ENCODE data around the gene PLRG1. TPM values are rescaled to one million over a fixed set of nuclear protein-coding genes. Genes with fewer than 3 reads are reported as not detected.
"Not testable (repeated sequence)": the region's sequence is repeated elsewhere in the genome, so short reads cannot be mapped to it uniquely, and the experiment has no call there.

Gene PLRG1
- total RNA-seq, 2 experiments from 2014 or later = 41.7 to 104 TPM

- POLR2A ChIA-PET = interaction anchor here (0.6 to 1.3 kb wide), 4 partner anchors 7 to 1415 kb away, joined by 3 to 7 read pairs (median 4); no protein-coding TSS in a partner anchor
- no TSS peak for BruUV-seq (replicated peaks)
- TF ChIP-seq CTCF (conservative IDR thresholded peaks at IDR 0.05; ENCODE audit: low read length) (no peak), EZH2phosphoT487 (IDR thresholded peaks at IDR 0.05; ENCODE audit: borderline replicate concordance, low read depth, low read length) (no peak)
These were observed 45.6 kb upstream of the PLRG1 start for GRCh38 chr4:154595807-154596206.

GRCh38 chr4:154594343-154594742 lies 44.1 kb upstream of the PLRG1 start:
- CTCF ChIA-PET (ENCODE audit: unreplicated experiment); H3K9me3 ChIP-seq (ENCODE audit: low read length); BruUV-seq (replicated peaks): not testable (repeated sequence)

More at GRCh38 chr4:154595807-154596206, 45.6 kb upstream of the PLRG1 start:
- Histone ChIP-seq H3K27ac (ENCODE audit: low read depth, low read length, poor library complexity, severe bottlenecking) (no peak overlapping the region), H4K20me1 (ENCODE audit: insufficient read depth, low read length) (no peaks in the 10 kb centered on the region), H2AFZ (ENCODE audit: low read length) (no peak overlapping the region), H3K9me3 (ENCODE audit: low read length) (no peaks in the 10 kb centered on the region), H3K79me2 (ENCODE audit: insufficient read depth, low read depth, low read length) (no peaks in the 10 kb centered on the region), H3K4me2 (ENCODE audit: low read length) (no peak overlapping the region), H3K36me3 (ENCODE audit: insufficient read depth, low read length) (no peaks in the 10 kb centered on the region), H3K4me1 (ENCODE audit: insufficient read depth, low read length, poor library complexity, severe bottlenecking) (no peaks in the 10 kb centered on the region), H3K9me2 (ENCODE audit: insufficient read depth, low read length) (no peaks in the 10 kb centered on the region), H3K4me3 (ENCODE audit: low read depth, low read length, poor library complexity, severe bottlenecking) (no peak overlapping the region)
- no peak for DNase-seq (ENCODE audit: low spot score)
- intact Hi-C loops (cut with micrococcal nuclease; ENCODE audit: unreplicated experiment) = no loop called here
- CTCF ChIA-PET (ENCODE audit: unreplicated experiment) = no interaction called here

GRCh38 chr4:154593868-154594267 lies 43.7 kb upstream of the PLRG1 start:
- ChIA-PET POLR2A (interaction anchor here (0.7 to 1.4 kb wide), 4 partner anchors 8 to 274 kb away, joined by 3 to 4 read pairs (median 3); no protein-coding TSS in a partner anchor), CTCF (ENCODE audit: unreplicated experiment) (no interaction called here)
- Histone ChIP-seq H2AFZ (ENCODE audit: low read length) (no peak overlapping the region), H3K9me3 (ENCODE audit: low read length) (no peaks in the 10 kb centered on the region), H3K27ac (ENCODE audit: low read depth, low read length, poor library complexity, severe bottlenecking) (no peak overlapping the region), H3K79me2 (ENCODE audit: insufficient read depth, low read depth, low read length) (no peaks in the 10 kb centered on the region), H3K4me1 (ENCODE audit: insufficient read depth, low read length, poor library complexity, severe bottlenecking) (no peaks in the 10 kb centered on the region), H4K20me1 (ENCODE audit: insufficient read depth, low read length) (no peaks in the 10 kb centered on the region), H3K4me2 (ENCODE audit: low read length) (no peak overlapping the region), H3K9me2 (ENCODE audit: insufficient read depth, low read length) (no peaks in the 10 kb centered on the region), H3K36me3 (ENCODE audit: insufficient read depth, low read length) (no peaks in the 10 kb centered on the region), H3K4me3 (ENCODE audit: low read depth, low read length, poor library complexity, severe bottlenecking) (no peak overlapping the region)
- TF ChIP-seq EZH2phosphoT487 (IDR thresholded peaks at IDR 0.05; ENCODE audit: borderline replicate concordance, low read depth, low read length) = no peak
- no peak for TF ChIP-seq CTCF (conservative IDR thresholded peaks at IDR 0.05; ENCODE audit: low read length)
- intact Hi-C loops (cut with micrococcal nuclease; ENCODE audit: unreplicated experiment) = no loop called here
- BruUV-seq (replicated peaks) = no TSS peak
- DNase-seq (ENCODE audit: low spot score) = no peak

More at GRCh38 chr4:154594343-154594742, 44.1 kb upstream of the PLRG1 start:
- H4K20me1 ChIP-seq (ENCODE audit: insufficient read depth, low read length); H3K79me2 ChIP-seq (ENCODE audit: insufficient read depth, low read depth, low read length); H3K36me3 ChIP-seq (ENCODE audit: insufficient read depth, low read length); H3K4me1 ChIP-seq (ENCODE audit: insufficient read depth, low read length, poor library complexity, severe bottlenecking); H3K4me3 ChIP-seq (ENCODE audit: low read depth, low read length, poor library complexity, severe bottlenecking); H3K9me2 ChIP-seq (ENCODE audit: insufficient read depth, low read length); H3K27ac ChIP-seq (ENCODE audit: low read depth, low read length, poor library complexity, severe bottlenecking); DNase-seq (ENCODE audit: low spot score); H2AFZ ChIP-seq (ENCODE audit: low read length); H3K4me2 ChIP-seq (ENCODE audit: low read length); intact Hi-C loops (cut with micrococcal nuclease; ENCODE audit: unreplicated experiment): not testable (repeated sequence)
- POLR2A ChIA-PET = interaction anchor here (0.7 to 1.4 kb wide), 6 partner anchors 9 to 38 kb away, joined by 3 to 4 read pairs (median 3); no protein-coding TSS in a partner anchor

Data from OCI-LY7 (cell line).